Activated T-helper 9 cell treated with anti-CD3 and anti-CD28 coated beads, Interleukin-2, amount 50 U/mL, for 16 hours (primary cell): ENCODE measurements around the gene SLC43A2.
A peak's percentile ranks its signal among the peaks of the same experiment; 100 is the strongest.

Experiments
- DNase-seq: peaks from one replicate; pipeline ENCODE4 v3.0.0-alpha.2; 2020; ENCODE audit warnings: low read depth

Gene SLC43A2

DNA sequence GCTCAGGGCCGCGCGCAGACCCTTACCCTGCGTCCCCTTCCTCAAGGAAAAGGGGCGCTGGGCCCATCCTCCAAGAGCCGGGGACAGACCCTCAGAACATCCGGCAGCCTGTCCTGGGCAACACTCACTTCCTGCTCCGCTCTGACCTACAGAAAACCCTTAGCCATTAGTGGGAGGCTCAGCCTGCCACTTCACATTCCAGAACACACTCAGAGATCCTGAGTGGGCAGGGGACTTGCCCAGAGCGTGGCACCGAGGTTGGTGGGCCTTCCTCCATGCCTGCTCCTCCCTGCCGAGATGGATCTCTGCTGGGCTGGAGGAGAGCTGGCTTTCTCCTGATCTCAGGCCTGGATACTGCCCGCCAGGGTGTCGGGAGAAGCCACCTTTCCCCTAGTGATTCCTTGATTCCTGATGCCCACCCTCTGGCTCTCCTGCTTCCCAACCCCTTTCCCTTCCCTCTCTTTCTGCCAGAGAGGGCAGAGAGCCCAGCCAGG is 15.4 kb upstream of the SLC43A2 start:
- no peak for DNase-seq

GRCh38 chr17:1643293-1643998 is 14.8 kb upstream of the SLC43A2 start:
- DNase-seq, result peak; percentile 50

DNA sequence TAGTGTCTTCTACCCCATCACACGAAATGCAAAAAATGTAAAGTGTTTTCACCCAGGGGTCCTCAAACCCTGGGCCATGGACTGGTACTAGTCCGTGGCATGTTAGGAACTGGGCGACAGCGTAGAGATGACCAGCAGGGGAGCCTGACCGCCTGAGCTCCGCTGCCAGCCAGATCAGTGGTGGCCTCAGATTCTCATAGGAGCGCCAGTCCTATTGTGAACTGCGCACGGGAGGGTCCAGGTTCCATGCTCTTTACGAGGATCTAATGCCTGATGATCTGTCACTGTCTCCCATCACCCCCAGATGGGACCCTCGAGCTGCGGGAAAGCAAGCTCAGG is 12.4 kb upstream of the SLC43A2 start:
- DNase-seq, result no peak

DNA sequence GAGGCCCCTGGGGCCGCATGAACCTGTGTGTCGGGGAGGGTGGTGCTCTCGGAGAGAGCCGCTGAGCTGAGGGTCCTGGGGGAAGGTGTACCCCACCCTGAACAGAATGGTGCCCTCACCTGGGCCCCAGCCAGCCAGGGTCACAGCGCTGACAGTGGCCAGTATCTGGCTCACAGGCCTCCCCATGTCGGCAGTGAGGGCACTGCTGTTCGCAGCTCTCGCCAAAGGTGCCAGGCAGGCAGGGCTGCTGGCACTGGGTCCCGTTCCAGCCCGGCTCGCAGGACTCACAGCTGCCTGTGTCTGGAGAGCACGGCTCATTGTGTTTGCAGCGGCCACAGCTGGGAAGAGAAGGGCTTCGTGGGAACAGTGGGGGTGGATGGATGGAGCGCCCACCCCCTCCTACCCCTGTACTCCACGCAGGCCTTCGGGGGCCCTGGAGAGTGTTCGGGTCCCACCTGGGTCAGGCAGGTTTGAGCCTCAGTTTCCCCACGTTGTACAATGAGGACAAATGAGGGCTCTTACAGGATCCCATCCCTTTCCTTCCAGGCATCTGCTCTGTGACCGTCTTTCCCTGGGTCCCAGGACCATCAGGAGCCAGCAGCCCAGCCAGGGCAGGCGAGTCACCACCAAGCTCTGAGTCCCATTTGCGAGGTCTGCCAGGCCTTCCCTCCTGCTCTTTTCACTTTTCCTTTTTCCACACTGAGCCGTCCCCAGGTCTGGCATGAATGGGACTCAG is 11.9 kb upstream of the SLC43A2 start:
- DNase-seq, result no peak

DNA sequence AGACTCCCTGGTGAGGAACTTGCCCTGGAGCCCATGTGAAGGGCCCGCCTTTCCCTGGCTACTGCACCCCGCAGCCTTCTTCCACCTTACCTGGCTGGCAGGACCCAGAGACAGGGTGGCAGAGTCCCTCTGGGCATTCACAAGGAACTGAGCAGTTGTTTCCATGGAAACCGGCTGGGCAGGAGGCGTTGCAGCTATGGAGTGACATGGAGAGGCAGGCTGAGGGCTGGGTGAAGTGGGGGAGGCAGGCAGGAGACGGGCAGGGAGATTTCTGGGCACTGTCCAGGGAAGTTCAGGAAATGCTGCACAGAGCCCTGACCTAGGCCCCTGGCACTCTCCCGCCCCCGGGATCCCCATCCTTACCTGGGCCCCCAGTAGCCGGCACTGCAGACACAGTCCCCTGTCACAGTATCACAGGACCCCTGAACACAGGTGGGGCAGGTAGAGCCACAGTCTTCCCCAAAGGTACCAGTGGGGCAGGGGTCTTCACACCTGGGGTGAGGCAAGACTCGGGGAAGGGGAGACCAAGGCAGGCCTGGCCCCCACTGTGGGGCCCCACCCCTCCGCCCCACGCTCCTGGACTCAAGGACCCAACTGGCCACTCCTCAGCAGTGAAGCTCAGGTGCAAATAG is 11.0 kb upstream of the SLC43A2 start:
- no peak for DNase-seq

DNA sequence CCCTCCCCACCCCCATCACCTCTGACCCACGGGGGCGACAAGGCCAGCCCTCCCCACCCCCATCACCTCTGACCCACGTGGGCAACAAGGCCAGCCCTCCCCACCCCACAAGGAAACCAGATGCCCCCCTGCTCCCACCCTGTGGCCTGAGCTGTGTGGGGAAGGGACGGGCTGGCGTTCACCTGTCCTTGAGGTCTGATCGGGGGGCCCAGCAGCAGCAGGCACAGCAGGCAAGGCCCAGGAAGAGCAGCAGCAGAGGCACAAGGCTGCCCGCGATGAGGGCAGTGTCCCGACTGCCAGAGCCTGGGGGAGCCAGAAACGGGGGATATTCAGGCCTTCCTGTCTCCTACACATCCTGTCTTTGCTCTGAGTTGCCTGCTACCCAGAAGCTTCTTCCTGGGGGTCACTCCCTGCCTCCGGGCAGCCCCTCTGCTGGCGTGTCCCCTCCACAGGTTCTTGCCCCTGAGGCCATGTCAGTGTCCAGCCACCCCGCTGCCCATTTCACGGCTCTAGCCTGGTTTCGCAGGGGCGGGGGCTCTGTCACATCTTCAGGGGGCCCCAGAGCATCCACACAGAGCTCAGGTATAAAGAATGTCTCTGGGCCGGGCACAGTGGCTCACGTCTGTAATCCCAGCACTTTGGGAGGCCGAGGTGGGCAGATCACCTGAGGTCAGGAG is 10.1 kb upstream of the SLC43A2 start:
- no peak for DNase-seq

GRCh38 chr17:1638171-1638590 is 9.5 kb upstream of the SLC43A2 start:
- no peak for DNase-seq

DNA sequence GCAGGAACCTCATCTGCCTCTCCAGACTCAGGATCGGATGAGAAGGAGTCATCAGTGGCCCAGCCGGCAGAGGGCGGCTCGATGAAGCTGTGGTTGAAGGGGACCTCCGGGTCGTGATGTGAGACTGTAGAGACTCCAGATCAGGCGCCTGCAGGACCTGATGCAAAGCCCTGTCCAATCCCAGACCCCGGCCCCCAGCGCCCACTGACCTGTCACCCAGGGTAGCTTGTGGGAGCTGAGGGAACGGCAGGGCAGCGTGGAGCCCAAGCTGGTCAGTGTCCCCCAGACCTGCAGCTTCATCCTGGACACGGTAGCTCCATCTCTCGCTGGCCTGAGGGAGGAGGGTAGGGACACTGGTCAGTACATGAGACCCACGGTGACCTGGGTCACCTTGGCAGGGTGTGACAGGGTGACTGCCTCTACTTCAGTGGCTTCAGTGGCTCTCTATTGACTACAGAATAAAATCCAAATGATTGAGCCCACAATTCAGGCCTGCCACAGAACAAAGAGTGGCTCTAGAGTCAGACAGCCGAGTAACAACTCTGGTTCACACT is 8.2 kb upstream of the SLC43A2 start:
- DNase-seq, result no peak

DNA sequence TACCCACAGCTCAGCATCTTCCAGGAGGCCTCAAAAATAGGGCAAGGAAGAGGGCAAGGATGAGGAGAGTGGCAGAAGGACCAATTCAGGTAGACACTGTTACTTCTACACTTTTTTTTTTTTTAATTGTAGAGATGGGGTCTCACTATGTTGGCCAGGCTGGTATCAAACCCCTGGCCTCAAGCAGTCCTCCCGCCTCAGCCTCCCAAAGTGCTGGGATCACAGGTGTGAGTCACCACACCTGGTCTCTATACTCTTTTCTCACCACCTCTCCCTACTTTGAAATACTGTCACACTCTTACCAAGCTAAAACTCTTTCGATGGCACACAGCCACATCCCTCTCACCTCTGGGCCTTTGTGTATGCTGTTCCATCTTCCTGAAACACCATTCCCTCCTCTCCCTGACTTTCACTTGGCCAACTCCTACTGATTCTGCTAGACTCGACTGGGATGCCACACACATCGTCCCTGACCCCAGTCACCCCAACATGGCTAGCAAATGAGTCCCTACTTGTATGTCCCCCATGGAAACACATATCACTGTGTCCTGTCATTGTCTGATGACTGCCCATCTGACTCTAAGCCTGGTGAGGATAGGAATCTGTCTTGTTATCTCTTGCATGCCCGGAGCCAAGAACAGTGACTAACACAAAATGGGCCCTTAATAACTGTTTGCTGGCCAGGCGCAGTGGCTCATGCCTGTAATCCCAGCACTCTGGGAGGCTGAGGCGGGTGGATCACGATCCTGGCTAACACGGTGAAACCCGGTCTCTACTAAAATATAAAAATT is 7.2 kb upstream of the SLC43A2 start:
- DNase-seq, result no peak

DNA sequence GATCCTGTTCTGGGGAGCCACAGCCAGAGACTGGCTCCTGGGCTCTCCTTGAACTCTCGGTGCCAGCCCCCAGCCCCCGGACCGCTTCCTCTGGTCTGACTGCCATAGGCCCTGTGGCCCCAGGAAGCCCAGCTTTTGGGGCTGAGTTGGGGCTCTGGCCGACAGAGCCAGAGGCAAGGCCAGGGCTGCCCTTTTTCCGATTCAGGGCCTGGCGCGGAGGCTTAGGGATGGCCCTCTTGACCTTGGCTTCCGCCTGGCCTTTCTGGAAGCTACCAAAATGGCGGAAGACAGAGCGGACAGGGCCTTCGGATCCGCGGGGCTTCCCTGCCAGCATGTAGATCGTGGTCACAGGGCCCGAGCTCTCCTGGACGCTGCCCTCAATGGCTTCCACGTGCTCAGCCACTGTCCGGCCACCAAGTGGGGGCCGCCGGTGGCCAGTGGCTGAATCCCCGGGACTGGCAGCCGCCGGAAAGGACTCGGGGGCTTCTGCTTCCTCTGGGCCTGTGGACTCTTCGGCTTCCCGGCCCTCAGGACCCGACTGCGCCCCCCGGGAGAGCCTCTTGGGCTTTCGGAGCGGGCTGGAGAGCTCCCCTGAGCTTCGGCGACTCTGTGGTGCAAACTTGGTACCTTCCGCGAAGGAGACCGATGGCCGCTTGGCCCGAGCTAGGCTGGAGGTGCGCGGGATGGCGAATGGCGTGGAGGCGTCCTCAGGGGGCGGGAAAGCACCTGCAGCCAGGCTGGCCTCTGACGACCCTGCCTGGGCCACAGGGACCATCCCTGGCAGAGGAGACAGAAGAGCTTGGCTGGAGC is 6.4 kb upstream of the SLC43A2 start:
- no peak for DNase-seq

GRCh38 chr17:1630662-1631061 is 2.0 kb upstream of the SLC43A2 start:
- DNase-seq, result no peak

DNA sequence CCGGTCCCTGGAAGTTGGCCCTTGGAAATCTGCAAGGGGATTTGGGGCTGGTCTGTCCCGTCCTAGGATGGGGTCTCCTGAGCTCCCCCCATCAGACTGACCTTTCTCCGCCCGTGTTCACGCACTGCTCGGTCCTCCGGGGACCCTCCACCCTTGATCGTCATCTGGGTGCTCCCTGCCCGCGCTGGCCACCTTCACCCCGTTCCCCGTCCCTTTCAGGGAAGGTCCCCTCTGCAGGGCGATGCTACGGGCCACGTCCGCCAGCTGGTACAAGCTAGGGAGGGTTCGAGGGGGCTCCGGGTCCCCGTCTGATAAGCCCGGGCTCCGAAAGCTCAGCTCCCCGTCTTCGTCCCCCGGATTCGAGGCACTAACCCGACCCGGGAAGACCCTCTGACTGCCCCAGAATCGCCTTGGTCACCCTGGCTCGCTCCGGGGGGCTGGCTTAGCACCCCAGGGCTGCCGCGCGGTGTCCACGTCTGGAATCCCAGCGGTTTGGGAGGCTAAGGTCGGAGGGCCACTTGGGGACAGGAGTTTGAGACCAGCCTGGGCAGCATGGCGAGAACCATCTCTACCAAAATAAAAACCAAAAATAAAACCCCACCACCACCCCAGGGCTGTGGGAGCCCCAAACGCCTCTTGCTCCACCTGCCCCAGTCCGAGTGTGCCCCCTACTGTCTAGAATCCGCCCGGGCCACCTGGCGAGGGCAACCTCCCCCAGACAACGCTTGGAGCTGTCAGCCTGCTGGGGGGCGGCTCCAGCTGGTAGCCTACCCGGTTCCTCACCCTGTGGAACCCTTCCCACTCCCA is 1.1 kb upstream of the SLC43A2 start:
- DNase-seq, result peak; percentile 68

- peak; percentile 80 for DNase-seq
Observed at GRCh38 chr17:1628856-1629503, 346 bp upstream of the SLC43A2 start.

GRCh38 chr17:1627182-1627981 is 1.3 kb downstream of the SLC43A2 start:
- DNase-seq, result no peak

DNA sequence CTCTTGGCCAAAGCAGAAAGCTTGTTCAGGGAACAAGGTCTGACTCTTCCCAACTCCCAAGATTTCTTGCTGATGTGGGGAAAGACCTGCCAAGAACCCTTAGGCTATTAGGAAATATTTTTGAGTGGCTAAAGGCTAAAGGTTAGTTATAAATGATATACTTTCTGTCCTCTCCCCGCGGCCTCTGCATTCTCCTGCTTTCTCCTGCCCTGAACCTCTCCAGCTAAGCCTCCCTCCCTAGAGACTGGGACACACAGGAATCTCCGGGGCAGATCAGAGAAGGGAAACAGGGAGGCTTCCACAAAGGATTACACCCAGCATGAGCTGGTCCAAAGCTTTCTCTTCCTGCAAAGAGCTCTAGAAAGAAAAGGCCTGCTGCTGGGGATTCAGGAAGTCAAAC is 2.3 kb downstream of the SLC43A2 start:
- no peak for DNase-seq

- no peak for DNase-seq
Observed at GRCh38 chr17:1625581-1625980, 3.1 kb downstream of the SLC43A2 start.

GRCh38 chr17:1625053-1625452 is 3.6 kb downstream of the SLC43A2 start:
- no peak for DNase-seq

- no peak for DNase-seq
Observed at GRCh38 chr17:1624650-1625049, 4.0 kb downstream of the SLC43A2 start.
